ENCODE measurements around the gene PINK1.

PINK1 gene

GRCh38 chr1:20683614-20684013 lies 50.4 kb downstream of the PINK1 start:
- no peak for DNase-seq

GRCh38 chr1:20684050-20684620 lies 50.9 kb downstream of the PINK1 start:
- no peak for DNase-seq

DNA sequence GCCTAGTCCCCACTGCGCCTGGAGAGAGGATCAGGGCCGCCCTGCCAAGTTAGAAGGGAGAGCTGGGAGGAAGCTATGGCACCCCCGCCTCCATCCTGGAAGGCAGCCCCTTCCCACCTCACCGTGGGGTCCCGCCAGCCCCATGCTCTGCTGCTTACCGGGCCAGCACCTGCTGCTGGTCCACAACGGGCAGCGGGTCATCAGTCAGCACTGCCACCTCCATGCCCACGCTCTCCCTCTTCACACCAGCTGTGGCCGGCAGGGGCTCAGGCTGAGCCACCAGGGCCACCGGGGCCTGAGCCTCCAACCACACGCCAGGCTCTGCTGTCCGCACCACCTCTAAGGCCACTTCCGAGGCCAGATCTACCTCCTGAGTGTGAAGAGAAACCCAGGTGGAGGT lies 51.4 kb downstream of the PINK1 start:
- no peak for DNase-seq

DNA sequence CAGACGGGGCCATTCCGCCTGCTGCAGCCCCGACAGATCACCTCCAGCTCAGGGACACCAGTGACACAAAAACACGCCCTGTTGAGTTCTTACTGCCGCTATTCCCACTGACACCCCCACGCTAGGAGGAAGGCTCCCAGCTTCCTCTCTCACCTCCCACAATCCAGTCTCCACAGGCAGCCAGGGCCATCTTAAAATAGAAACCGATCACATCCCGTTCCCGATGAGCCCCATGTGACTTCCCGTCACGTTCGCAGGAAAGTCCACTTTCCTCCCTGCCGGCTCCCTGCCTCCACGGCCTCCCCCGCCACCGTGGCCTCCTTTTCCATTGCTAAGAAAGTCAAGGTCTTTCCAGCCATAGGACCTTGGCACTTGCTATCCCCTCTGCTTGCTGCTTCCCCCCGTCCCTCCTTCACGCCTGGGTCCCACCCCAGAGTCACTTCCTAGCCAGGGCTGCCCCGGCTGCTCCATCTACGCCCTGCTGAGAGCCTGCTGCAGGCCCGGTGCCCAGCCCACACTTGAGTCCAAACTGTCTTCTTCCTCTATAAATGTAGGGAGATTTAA lies 51.9 kb downstream of the PINK1 start:
- no peak for DNase-seq

DNA sequence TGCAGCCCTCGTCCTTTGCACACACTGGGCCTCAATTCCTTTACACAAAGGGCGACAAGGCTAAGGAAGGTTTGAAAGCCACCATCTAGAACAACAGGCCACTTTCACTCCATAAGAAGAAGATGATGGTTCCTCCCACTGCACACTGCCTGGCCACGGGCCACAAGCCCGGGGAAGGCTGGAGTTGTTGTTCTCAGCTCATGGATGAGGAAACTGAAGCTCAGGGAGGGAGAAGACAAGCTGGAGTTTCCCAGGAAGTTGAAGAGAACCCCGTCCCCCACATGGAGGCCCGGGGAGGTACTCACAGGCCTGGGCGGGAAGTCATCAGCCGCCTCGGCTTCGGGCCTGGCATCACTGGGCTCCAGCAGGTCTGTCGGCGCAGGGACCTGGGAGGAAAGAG lies 52.5 kb downstream of the PINK1 start:
- no peak for DNase-seq

DNA sequence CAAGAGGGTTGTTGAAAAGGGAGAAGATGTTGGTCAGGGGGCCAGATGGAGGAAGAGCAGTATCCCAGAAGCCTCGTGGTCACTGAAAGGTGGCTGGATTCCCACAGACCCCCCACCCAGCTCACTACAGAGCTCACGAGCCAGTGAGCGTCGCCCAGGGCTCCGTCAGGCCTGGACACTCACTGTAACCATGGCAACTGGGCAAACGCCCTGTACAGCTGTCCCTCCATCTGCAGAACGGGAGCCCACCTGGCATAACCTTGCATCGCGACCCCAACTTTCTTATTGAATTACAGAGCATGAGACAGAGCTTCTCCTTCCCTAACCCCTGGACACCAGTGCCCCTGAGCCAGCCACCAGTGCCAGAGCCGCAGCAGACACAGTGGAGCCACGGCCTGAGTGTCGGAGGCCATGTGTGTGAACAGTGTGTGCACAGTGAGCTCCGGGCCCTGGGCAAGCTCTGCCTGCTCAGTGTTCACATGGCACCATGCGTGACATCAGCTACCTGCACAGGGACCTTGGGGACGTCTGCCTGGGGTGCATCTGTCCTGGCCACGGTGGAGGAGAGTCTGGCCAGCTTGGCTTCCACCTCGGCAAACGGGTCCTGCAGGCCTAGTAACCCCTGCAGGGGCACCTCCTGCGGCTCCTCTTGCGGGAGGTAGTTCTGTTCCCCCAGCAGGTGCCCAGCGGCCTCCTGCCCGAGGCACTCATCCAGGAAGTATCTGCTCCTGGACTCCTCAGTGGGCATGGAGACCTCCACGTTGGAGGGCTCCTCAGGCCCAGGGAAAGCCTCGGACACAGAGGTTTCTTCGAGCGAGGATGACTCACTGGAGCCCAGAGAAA lies 53.8 kb downstream of the PINK1 start:
- no peak for DNase-seq

- no peak for DNase-seq
Measured at GRCh38 chr1:20689645-20690056, 56.4 kb downstream of the PINK1 start.

GRCh38 chr1:20691872-20692271 lies 58.6 kb downstream of the PINK1 start:
- DNase-seq: no peak

DNA sequence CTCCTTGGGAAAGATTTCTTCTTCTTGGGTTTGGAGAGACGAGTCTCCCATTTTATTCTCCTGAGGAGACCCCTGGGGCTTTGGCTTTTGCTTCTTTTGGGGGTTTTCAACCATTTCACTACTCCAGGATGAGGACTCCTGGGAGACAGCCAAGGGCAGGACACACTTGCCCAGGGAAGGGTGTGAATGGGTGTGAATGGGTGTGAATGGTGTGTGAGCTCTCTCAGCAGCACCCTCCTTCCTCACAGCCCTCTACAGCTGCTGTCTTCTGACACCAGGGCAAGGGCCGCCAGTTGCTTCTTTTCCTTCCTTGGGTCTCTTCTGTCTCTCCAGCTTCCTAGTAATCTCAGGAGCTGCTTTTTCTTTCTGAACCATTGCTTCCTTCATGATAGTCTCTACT lies 60.4 kb downstream of the PINK1 start:
- no peak for DNase-seq

GRCh38 chr1:20695515-20695914 lies 62.3 kb downstream of the PINK1 start:
- no peak for DNase-seq

DNA sequence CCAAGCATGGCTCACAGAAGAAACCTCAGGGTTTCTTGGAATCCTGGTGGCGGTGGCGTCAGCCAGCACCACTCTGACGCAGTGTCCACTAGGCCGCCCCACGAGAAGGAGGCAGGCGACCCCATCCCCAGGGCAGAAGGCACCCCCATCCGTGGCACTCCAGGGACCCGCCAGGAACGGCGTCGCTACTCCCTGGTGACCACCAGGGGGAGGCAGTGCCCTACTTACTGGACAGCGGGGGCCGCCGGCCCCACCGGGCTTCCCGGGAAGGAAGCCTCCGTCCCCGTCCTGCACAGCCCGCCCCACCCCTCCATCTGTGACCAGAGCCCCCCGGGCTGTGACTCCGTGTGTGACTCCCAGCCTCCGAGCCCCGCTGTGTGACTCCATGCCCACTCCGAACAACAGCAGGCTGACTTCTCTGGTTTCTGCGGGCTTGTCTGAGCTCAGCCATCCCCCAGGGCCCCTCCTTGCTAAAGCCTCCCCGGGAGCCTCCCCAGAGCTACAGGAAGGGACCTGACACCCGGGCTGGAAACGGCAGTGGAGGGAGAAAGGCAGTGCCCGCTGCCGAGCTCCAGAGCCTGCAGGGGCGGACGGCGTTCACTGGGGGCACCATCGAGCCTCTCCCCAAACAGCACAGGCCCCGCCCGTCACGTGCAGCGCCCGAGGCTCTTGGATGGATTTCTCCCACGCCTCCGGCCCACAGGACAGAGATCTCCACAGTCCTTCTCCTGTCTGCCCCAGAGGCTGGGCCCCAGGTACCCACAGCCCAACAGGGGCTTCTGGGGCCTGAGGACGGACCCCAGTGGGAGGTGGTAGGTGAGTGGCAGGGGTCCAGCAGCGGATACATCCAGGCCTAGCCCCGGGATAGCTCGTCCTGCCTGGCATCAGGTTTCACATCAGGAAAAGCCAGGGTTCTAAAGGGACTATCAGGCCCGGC lies 63.4 kb downstream of the PINK1 start:
- peak; percentile 83 for DNase-seq

GRCh38 chr1:20697563-20697962 lies 64.3 kb downstream of the PINK1 start:
- DNase-seq: no peak

DNA sequence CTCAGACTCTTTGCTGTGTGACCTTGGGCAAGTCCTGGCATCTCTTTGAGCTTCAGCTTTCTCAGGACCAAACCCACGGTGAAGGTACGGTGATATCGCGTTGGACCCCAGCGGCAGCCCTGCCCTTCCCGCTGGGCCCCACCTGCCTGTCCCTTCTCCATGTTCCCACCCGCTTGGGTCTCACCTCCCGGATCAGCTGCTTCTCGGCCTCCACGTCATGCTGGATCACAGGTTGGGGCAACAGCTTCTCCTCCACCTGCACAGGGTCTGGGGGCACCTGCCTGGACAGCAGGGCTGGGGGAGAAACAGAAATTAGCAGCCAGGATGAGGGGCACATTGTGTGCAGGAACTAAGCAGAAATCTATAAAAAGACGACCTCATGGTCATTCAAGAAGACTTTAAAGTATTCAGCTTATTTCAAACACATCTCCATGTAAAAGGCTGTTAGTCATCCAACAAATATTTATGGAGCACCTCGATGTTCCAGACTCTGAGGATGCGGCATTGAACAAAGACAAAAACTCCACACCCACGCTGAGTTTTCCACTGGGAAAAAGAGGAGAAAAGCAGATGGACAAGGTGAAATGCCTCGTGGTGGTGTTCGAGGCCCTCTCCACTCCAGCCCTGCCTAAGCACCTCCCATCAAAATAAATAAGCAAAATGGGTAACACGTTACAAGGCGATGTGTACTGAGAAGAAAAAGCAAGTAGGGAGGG lies 65.1 kb downstream of the PINK1 start:
- no peak for DNase-seq

GRCh38 chr1:20699558-20699957 lies 66.3 kb downstream of the PINK1 start:
- no peak for DNase-seq

DNA sequence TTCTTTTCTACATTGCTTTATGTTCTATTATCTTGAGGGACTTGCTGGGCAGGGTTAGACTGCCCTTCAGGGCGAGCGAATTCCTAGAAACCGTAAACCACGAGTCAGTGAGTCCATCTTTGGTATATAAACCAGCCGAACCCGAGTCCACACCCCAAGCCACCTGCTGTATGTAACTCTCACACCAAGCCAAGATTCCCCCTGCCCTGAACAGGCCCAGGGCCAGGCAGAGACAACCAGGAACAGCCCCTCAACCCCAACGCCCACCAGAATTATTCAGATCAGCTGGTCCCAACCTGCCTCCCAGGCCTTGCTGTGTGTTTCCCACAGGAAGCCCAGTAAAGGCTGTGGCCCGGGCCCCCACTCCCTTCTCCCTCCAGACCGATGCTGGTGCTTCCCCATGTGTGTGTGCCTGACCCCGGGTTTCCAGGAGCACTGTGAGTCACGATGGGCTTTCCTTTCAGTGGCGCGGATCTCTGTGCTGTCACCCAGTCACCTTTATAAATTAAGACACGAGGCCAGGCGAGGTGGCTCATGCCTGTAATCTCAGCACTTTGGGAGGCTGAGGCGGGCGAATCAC lies 67.5 kb downstream of the PINK1 start:
- DNase-seq: no peak
